ENCODE results near the gene MSANTD1. TPM values are rescaled to one million over a fixed set of nuclear protein-coding genes. Genes with fewer than 3 reads are reported as not detected.

MSANTD1 gene
- total RNA-seq (2022) (0.93 and 0.95 TPM in 2 replicates), Bru-seq, nascent RNA (percentile 32 among the genes with signal in this experiment), BruChase-seq, experiment 1, labeled RNA remaining after a 2-hour chase (percentile 36 among the genes with signal in this experiment), BruChase-seq, experiment 2, labeled RNA remaining after a 6-hour chase (percentile 38 among the genes with signal in this experiment)
- long read RNA-seq = 0 reads

DNA sequence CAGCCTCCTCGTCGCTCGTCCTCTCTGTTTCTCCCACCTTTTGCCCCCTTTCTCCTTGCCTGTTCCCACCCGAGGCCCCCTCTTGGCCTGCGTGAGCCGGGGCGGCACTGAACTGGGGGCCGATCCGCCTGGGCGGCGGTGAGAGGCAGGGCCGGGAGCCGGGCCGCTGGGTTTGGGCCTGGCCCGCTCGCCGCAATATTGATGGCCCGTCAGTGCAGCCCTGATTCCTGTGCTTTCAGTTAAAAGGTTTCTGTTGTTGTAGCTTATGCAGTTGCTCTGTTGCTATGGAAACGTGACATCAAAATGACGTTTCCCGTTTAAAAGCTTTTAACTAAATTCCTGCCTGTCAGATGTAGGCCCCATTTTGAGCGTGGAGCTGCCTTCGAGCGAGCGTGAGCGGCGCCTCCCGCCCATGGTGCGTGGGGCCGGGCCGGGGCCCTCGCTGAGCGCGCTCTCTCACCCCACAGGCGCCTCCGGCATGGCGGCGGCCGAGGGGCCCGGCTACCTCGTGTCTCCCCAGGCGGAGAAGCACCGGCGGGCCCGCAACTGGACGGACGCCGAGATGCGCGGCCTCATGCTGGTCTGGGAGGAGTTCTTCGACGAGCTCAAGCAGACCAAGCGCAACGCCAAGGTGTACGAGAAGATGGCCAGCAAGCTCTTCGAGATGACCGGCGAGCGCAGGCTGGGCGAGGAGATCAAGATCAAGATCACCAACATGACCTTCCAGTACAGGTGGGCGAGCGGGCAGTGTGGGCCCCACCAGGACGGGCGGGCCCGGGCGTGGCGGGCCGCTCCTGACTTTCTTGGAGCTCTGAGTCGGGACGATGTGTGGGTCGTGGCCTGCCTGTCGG, at the start of gene MSANTD1:
TSS of gene MSANTD1 (plus strand) at position 349 of the 851 bp plus-strand sequence. CDS start at position 413, 64 bp downstream.
- H3K4me3 ChIP-seq (ENCODE audit: low read depth, low read length) = no peak within 1 kb of the TSS
- H3K9me3 Mint-ChIP-seq (ENCODE audit: unreplicated experiment) = no peaks in the 10 kb centered on the region
- POLR2A ChIA-PET = no interaction called here
- CTCF ChIA-PET = no interaction called here
- no peak within 1 kb of the TSS for H3K4me3 Mint-ChIP-seq (ENCODE audit: unreplicated experiment)
- no peaks in the 10 kb centered on the region for H3K27me3 ChIP-seq (replicated peaks; ENCODE audit: control insufficient read depth, insufficient read depth, low read length)
- no peaks in the 10 kb centered on the region for H3K27me3 Mint-ChIP-seq (ENCODE audit: insufficient read depth, unreplicated experiment)
- DNase-seq = no peak
- no peaks in the 10 kb centered on the region for H3K36me3 ChIP-seq (ENCODE audit: control insufficient read depth, insufficient read depth, low read length)
- no peaks in the 10 kb centered on the region for H3K9me3 ChIP-seq
- H3K36me3 Mint-ChIP-seq (ENCODE audit: insufficient read depth, unreplicated experiment) = no peaks in the 10 kb centered on the region
- intact Hi-C loops (cut with micrococcal nuclease; ENCODE audit: unreplicated experiment) = no loop called here
- BruUV-seq (replicated peaks) = no TSS peak
- no peaks in the 10 kb centered on the region for H3K4me1 Mint-ChIP-seq (ENCODE audit: low read depth, unreplicated experiment)
- peak within 1 kb of the TSS; percentile 55 for H3K27ac Mint-ChIP-seq (ENCODE audit: unreplicated experiment)
- H3K4me1 ChIP-seq = no peaks in the 10 kb centered on the region
- TF ChIP-seq, protein P1, sequence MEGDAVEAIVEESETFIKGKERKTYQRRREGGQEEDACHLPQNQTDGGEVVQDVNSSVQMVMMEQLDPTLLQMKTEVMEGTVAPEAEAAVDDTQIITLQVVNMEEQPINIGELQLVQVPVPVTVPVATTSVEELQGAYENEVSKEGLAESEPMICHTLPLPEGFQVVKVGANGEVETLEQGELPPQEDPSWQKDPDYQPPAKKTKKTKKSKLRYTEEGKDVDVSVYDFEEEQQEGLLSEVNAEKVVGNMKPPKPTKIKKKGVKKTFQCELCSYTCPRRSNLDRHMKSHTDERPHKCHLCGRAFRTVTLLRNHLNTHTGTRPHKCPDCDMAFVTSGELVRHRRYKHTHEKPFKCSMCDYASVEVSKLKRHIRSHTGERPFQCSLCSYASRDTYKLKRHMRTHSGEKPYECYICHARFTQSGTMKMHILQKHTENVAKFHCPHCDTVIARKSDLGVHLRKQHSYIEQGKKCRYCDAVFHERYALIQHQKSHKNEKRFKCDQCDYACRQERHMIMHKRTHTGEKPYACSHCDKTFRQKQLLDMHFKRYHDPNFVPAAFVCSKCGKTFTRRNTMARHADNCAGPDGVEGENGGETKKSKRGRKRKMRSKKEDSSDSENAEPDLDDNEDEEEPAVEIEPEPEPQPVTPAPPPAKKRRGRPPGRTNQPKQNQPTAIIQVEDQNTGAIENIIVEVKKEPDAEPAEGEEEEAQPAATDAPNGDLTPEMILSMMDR (IDR thresholded peaks at IDR 0.05; ENCODE audit: insufficient read depth in 1 of 2, low read depth in 1 of 2, low read length in 1 of 2, severe bottlenecking in 1 of 2, unreplicated experiment in 1 of 2) = no peak

DNA sequence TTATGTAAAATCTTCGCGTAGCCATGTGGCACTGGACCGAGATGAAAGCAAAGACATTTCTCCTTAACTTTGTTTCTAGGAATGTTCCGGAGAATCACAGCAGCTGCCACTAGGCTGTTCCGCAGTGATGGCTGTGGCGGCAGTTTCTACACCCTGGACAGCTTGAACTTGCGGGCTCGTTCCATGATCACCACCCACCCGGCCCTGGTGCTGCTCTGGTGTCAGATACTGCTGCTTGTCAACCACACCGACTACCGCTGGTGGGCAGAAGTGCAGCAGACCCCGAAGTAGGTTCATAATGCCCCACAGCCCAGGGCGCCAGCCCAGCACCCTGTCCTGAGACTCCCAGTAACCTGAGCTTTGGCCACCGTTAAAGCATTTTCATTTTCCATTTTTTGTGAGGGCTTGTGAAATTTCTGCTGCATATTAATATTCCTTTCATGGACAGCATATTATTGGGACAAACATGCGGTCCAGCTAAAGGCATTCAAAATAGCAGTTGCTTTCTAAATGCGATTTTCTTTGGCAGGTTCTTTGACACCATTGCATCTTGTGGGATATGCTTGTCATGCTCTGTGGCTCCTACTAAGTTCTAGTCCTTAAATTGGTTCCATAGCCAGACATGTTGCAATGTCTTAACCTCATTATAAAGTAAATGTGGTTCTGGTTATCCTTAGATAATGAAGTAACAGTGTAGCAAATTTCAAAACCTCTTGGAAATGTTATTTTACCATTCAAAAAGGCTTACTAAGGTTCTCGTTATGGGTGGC, 49.1 kb upstream of the MSANTD1 start:
- Histone ChIP-seq H3K4me1 (no peaks in the 10 kb centered on the region), H3K4me3 (ENCODE audit: low read depth, low read length) (no peak overlapping the region), H3K27me3 (replicated peaks; ENCODE audit: control insufficient read depth, insufficient read depth, low read length) (no peaks in the 10 kb centered on the region), H3K36me3 (ENCODE audit: control insufficient read depth, insufficient read depth, low read length) (no peaks in the 10 kb centered on the region; the same call in none of the 2 replicates), H3K9me3 (no peaks in the 10 kb centered on the region)
- TF ChIP-seq, protein P1 (IDR thresholded peaks at IDR 0.05; ENCODE audit: insufficient read depth in 1 of 2, low read depth in 1 of 2, low read length in 1 of 2, severe bottlenecking in 1 of 2, unreplicated experiment in 1 of 2) = no peak
- no peak for DNase-seq
- BruUV-seq (replicated peaks) = no TSS peak
- no peak overlapping the region for H3K4me3 Mint-ChIP-seq (ENCODE audit: unreplicated experiment)
- H3K4me1 Mint-ChIP-seq (ENCODE audit: low read depth, unreplicated experiment) = no peaks in the 10 kb centered on the region
- no peak overlapping the region for H3K27ac Mint-ChIP-seq (ENCODE audit: unreplicated experiment)
- H3K9me3 Mint-ChIP-seq (ENCODE audit: unreplicated experiment) = no peaks in the 10 kb centered on the region
- H3K36me3 Mint-ChIP-seq (ENCODE audit: insufficient read depth, unreplicated experiment) = peaks cover 15% of the 10 kb centered on the region
- intact Hi-C loops (cut with micrococcal nuclease; ENCODE audit: unreplicated experiment) = no loop called here
- H3K27me3 Mint-ChIP-seq (ENCODE audit: insufficient read depth, unreplicated experiment) = no peaks in the 10 kb centered on the region
- CTCF ChIA-PET = no interaction called here
- POLR2A ChIA-PET = no interaction called here

DNA sequence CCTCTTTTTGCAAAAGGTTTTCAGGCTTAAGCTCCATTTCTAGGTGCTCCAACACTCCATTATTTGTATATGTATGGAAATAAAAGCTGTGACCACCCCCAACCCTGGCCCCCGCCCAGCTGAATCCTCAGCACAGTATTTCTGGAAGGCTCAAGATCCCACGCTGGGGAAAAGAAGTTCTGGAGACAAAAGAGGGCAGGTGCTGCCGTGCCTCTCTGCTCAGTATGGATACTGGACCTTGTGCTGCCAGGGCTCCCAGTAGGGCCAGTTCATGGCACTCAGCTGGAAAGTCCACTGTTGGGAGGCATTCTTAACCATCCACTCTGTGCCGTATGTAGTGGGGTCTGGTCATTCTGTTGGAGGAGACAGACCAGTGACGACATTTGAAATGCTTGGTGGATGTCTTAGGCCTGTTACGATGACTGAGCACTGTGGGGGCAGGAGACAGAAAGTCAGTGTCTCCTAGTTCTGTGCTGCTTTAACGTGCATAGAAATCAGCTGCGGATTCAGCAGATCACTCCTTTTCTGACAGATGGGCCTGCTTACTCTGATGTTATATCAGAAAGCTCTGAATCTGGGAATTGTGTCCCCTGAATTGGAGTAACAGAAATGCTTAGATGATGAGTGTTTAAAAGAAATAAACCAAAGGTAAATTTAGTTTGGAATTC, 48.4 kb upstream of the MSANTD1 start:
- Histone ChIP-seq H3K4me3 (ENCODE audit: low read depth, low read length) (no peak overlapping the region), H3K9me3 (no peaks in the 10 kb centered on the region), H3K27me3 (replicated peaks; ENCODE audit: control insufficient read depth, insufficient read depth, low read length) (no peaks in the 10 kb centered on the region), H3K4me1 (no peaks in the 10 kb centered on the region), H3K36me3 (ENCODE audit: control insufficient read depth, insufficient read depth, low read length) (no peaks in the 10 kb centered on the region; the same call in none of the 2 replicates)
- Mint-ChIP-seq H3K4me3 (ENCODE audit: unreplicated experiment) (no peak overlapping the region), H3K36me3 (ENCODE audit: insufficient read depth, unreplicated experiment) (peaks cover 15% of the 10 kb centered on the region), H3K9me3 (ENCODE audit: unreplicated experiment) (no peaks in the 10 kb centered on the region), H3K27me3 (ENCODE audit: insufficient read depth, unreplicated experiment) (no peaks in the 10 kb centered on the region), H3K27ac (ENCODE audit: unreplicated experiment) (no peak overlapping the region), H3K4me1 (ENCODE audit: low read depth, unreplicated experiment) (no peaks in the 10 kb centered on the region)
- ChIA-PET CTCF (no interaction called here), POLR2A (no interaction called here)
- no peak for DNase-seq
- intact Hi-C loops (cut with micrococcal nuclease; ENCODE audit: unreplicated experiment) = no loop called here
- TF ChIP-seq, protein P1 (IDR thresholded peaks at IDR 0.05; ENCODE audit: insufficient read depth in 1 of 2, low read depth in 1 of 2, low read length in 1 of 2, severe bottlenecking in 1 of 2, unreplicated experiment in 1 of 2) = no peak
- no TSS peak for BruUV-seq (replicated peaks)

Data from Caco-2 (cell line).